HEK293T (cell line): ENCODE data around the gene ANKRD33.

Source experiments
- CTCF ChIA-PET: fragments of 350-600 bp; formaldehyde crosslinking; extraction: SDS; loops from one replicate; lab custom pipeline; 2021; ENCODE audit warnings: antibody characterized with exemption, inconsistent platforms; lab: Yijun Ruan, JAX
- POLR2A ChIA-PET: fragments of 350-600 bp; formaldehyde crosslinking; extraction: SDS; loops from one replicate; lab custom pipeline; 2020; ENCODE audit warnings: antibody characterized with exemption, inconsistent platforms; lab: Yijun Ruan, JAX
- DNase-seq: peaks from one replicate; pipeline ENCODE4 v3.0.0; 2012; ENCODE audit warnings: mixed read lengths; ENCODE audit errors: extremely low spot score
- ARNT ChIP-seq: fragments of 450-650 bp; IDR thresholded peaks from 2 replicates; pipeline ENCODE4 v1.6.1; 2017; ENCODE audit warnings: mild to moderate bottlenecking
- BHLHE40 ChIP-seq: fragments of 450-650 bp; IDR thresholded peaks from 2 replicates; pipeline ENCODE4 v1.6.1; 2016; ENCODE audit warnings: mild to moderate bottlenecking, moderate library complexity, borderline replicate concordance
- CTBP1 ChIP-seq: fragments of 450-650 bp; IDR thresholded peaks from 2 replicates; pipeline ENCODE4 v1.6.1; 2016; ENCODE audit warnings: borderline replicate concordance
- ELF4 ChIP-seq: fragments of 450-650 bp; IDR thresholded peaks from 2 replicates; pipeline ENCODE4 v1.6.1; 2017; ENCODE audit warnings: antibody characterized with exemption
- FOXA1 ChIP-seq: fragments of 450-650 bp; IDR thresholded peaks from 2 replicates; pipeline ENCODE4 v1.6.1; 2016; ENCODE audit warnings: mild to moderate bottlenecking
- FOXK2 ChIP-seq: fragments of 450-650 bp; IDR thresholded peaks from 2 replicates; pipeline ENCODE4 v1.6.1; 2016; ENCODE audit warnings: mild to moderate bottlenecking
- FOXM1 ChIP-seq: fragments of 450-650 bp; IDR thresholded peaks from 2 replicates; pipeline ENCODE4 v1.6.1; 2017; ENCODE audit warnings: mild to moderate bottlenecking, borderline replicate concordance
- HDGF ChIP-seq: fragments of 450-650 bp; IDR thresholded peaks from 2 replicates; pipeline ENCODE4 v1.6.1; 2017; ENCODE audit warnings: antibody characterized with exemption, borderline replicate concordance
- L3MBTL2 ChIP-seq: fragments of 450-650 bp; conservative IDR thresholded peaks from 2 replicates; pipeline ENCODE4 v1.6.1; 2016; ENCODE audit warnings: mild to moderate bottlenecking
- LEF1 ChIP-seq: fragments of 450-650 bp; IDR thresholded peaks from 2 replicates; pipeline ENCODE4 v1.6.1; 2017; ENCODE audit warnings: mild to moderate bottlenecking, borderline replicate concordance
- NFRKB ChIP-seq: fragments of 450-650 bp; IDR thresholded peaks from 2 replicates; pipeline ENCODE4 v1.6.1; 2016; ENCODE audit warnings: mild to moderate bottlenecking, moderate library complexity
- PKNOX1 ChIP-seq: fragments of 450-650 bp; IDR thresholded peaks from 2 replicates; pipeline ENCODE4 v1.6.1; 2016
- SP1 ChIP-seq: fragments of 450-650 bp; IDR thresholded peaks from 2 replicates; pipeline ENCODE4 v1.6.1; 2017
- SUZ12 ChIP-seq: fragments of 450-650 bp; IDR thresholded peaks from 2 replicates; pipeline ENCODE4 v1.6.1; 2016; ENCODE audit warnings: mild to moderate bottlenecking
- TARDBP ChIP-seq: fragments of 450-650 bp; IDR thresholded peaks from 2 replicates; pipeline ENCODE4 v1.6.1; 2016
- ZNF384 ChIP-seq: fragments of 450-650 bp; IDR thresholded peaks from 2 replicates; pipeline ENCODE4 v1.6.1; 2016

The ANKRD33 gene

GRCh38 chr12:51921017-51921725, 33.3 kb downstream of the ANKRD33 start:
- ChIA-PET POLR2A (no interaction called here), CTCF (interaction anchor here (0.7 to 3.6 kb wide), 2 partner anchors 10 to 26 kb away, joined by 3 to 31 read pairs; no protein-coding TSS in a partner anchor)
- DNase-seq = no peak
- TF ChIP-seq HDGF (no peak), CTBP1 (no peak), BHLHE40 (no peak), L3MBTL2 (no peak), SP1 (no peak), FOXA1 (no peak), TARDBP (no peak), LEF1 (no peak), PKNOX1 (no peak)

GRCh38 chr12:51922146-51922545, 34.2 kb downstream of the ANKRD33 start:
- no peak for DNase-seq
- ChIA-PET POLR2A (no interaction called here), CTCF (interaction anchor here (0.7 to 3.6 kb wide), 3 partner anchors 11 to 389 kb away, joined by 3 to 31 read pairs (median 3); no protein-coding TSS in a partner anchor)
- no peak for TF ChIP-seq BHLHE40
- no peak for TF ChIP-seq TARDBP
- TF ChIP-seq FOXM1 = no peak
- no peak for TF ChIP-seq PKNOX1
- TF ChIP-seq SP1 = no peak
- TF ChIP-seq LEF1 = no peak
- no peak for TF ChIP-seq ELF4
- no peak for TF ChIP-seq ZNF384
- TF ChIP-seq HDGF = no peak
- no peak for TF ChIP-seq FOXK2
- no peak for TF ChIP-seq ARNT
- TF ChIP-seq CTBP1 = no peak
- no peak for TF ChIP-seq NFRKB
- TF ChIP-seq SUZ12 = no peak
- no peak for TF ChIP-seq FOXA1
- no peak for TF ChIP-seq L3MBTL2

- TF ChIP-seq FOXM1 (no peak), SUZ12 (no peak)
- DNase-seq = no peak
- ChIA-PET POLR2A (no interaction called here), CTCF (interaction anchor here (0.7 to 3.6 kb wide), 11 partner anchors 11 to 389 kb away, joined by 3 to 31 read pairs (median 4); no protein-coding TSS in a partner anchor)
Measured at GRCh38 chr12:51922762-51923505, 35.0 kb downstream of the ANKRD33 start.

- CTCF ChIA-PET = interaction anchor here (0.7 to 3.6 kb wide), 10 partner anchors 11 to 237 kb away, joined by 3 to 31 read pairs (median 4); no protein-coding TSS in a partner anchor
- peak; percentile 80 for DNase-seq
- TF ChIP-seq SP1 (no peak), ELF4 (no peak), CTBP1 (no peak), NFRKB (no peak), LEF1 (no peak), TARDBP (no peak), ARNT (no peak), FOXK2 (no peak), L3MBTL2 (no peak), SUZ12 (no peak), HDGF (no peak), BHLHE40 (no peak), FOXM1 (no peak), FOXA1 (no peak), PKNOX1 (no peak), ZNF384 (no peak)
- POLR2A ChIA-PET = no interaction called here
Measured at GRCh38 chr12:51923506-51924365, 35.8 kb downstream of the ANKRD33 start.
